T follicular helper cell (primary cell): ENCODE data around the gene FAM199X.

Source experiments
- DNase-seq: peaks from one replicate; pipeline ENCODE4 v3.0.0-alpha.2; 2020; ENCODE audit warnings: low read depth
- total RNA-seq, 2 experiments: gene quantifications; one replicate each; lab custom pipeline; 2026; lab: John Stamatoyannopoulos, UW

FAM199X gene
- total RNA-seq: 30.2 to 69.2 reads per million in 2 experiments

DNA sequence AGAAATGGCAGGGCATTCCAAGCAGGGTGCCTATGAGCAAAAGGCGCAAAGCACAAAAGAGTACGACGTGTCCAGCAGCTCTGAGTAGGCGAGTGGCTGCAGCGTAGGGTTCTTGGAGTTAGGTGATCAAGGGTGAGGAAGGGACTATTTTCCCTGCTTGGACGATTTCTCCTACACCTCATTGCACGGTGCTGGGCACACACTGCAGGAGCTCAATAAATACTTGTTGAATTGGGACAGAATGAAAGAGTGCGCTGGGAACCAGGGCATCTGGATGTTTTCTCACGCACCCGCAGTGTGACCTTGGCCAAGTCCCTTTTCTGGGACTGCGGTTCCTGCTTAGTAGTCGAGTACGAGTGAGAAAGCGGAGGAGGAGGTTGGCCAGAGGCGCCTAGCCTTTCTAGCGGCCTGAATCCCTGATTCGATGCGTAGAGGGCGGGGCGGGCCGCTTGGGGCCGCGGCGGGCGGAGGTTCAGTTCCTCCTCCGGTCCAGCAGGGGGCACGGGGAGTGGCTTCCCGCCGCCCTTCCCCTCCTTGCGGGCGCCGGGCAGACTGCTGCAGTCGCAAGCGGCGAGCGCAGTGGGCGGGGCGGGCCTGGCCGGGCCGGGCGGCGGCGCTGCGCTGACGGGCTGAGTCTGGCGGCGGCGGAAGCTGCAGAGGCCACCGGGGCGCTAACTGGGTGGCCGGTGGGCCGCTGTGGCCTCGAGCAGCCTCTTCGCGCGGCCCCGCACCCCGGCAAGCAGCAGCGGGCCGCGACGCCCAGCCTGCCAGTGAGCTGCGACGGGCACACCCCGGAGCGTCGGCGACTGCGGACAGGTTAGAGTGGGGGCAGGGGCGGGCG is at the start of gene FAM199X:
TSS of gene FAM199X (plus strand) at position 560 of the 841 bp plus-strand sequence. CDS start 333 bp downstream, outside the sequence.
- peak; percentile 73 for DNase-seq

DNA sequence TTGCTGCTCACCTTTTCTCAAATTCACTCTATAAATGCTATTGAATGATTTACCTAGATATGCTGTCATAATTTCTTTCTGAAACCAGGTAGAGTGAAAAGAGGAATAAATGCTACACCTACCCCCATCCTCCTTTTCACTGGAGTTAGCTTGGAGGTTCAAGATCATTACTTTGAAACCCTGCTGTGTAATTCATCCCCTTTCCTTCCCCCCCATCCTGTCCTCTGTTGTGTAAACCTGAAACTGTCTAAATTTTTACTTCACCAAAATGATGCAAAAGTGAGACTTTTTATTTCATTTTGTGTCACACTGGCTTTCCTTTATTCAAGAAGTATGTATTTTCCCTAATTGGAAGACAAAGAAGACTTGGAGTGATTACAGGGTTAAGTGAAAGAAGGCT is 48.5 kb upstream of the FAM199X start:
- DNase-seq: no peak

DNA sequence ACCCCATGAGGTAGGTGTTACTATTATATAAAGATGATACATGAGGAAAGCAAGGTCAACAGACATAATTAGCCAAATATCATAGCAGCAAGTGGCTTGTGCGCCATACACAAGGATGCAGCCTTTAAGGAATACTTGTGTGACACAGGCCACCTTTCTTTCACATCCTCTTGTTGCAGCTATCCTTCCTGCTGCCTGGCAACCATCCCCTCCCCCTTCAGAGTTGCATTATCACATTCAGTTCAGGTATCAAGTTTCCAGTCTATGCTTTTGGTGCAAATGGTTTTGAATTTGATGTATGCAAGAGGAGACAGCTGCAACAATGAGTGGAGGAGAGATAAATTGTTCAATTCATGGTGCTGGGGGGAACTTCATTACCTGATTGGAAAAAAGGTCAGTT is 47.5 kb upstream of the FAM199X start:
- no peak for DNase-seq

- DNase-seq: no peak
Observed at GRCh38 chrX:104122829-104123228, 43.4 kb upstream of the FAM199X start.

GRCh38 chrX:104126856-104127255 is 39.4 kb upstream of the FAM199X start:
- no peak for DNase-seq

DNA sequence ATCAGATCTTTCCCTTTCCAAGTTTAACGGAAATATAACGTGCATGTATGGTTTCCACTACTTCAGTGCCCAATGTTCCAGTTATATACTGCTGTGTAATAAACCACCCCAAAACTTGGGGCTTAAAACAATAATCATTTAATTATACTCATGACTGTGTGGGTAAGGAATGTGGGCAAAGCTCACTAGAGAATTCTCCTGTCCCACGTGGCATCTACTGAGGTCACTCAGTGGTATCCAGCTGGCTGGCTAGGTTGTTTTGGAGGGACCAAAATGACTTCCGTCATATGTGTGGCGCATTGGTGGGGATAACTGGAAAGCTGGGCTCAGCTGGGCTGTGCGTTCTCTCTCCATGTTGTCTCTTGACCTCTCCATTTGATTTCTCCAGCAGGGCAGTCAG is 35.4 kb upstream of the FAM199X start:
- no peak for DNase-seq

- no peak for DNase-seq
Observed at GRCh38 chrX:104134583-104135261, 31.5 kb upstream of the FAM199X start.

GRCh38 chrX:104135677-104136076 is 30.6 kb upstream of the FAM199X start:
- DNase-seq: no peak

GRCh38 chrX:104136241-104137019 is 29.8 kb upstream of the FAM199X start:
- DNase-seq: peak; percentile 49

- DNase-seq: no peak
Observed at GRCh38 chrX:104137496-104137895, 28.8 kb upstream of the FAM199X start.

DNA sequence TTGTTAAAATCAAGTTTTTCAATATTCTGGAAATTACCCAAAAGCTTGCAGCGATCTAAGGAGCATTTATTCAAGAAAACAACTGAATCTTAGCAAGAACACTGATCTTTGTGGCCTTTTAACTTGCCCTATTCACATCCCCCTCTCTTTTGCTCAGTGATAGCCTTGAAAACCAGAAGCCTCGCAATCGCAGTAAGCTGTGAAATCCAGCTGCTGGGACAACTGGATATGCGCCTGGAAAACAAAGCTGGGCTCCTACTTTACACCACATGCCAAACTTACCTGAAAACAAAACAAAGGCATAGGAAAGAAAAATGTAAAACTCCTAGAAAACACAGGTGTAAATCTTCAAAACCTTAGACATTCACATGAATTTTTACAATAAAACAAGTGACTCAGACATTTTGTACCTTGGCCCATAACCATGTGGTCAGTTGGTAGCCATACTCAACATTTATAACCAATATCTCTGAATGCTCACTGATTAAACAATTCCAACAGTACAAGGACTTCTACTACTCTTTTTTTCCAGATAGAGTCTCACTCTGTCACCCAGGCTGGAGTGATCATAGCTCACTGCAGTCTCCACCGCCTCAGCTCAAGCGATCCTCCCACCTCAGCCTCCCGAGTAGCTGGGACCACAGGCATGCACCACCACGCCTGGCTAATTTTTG is 25.0 kb upstream of the FAM199X start:
- no peak for DNase-seq

- DNase-seq: no peak
Observed at GRCh38 chrX:104151037-104151436, 15.2 kb upstream of the FAM199X start.

GRCh38 chrX:104156630-104157529 is 9.4 kb upstream of the FAM199X start, which contains the start of gene SLC25A53:
Gene SLC25A53 (minus strand): TSS chrX:104157009. CDS start chrX:104105257, 51,752 bp downstream.
- DNase-seq: peak; percentile 62

DNA sequence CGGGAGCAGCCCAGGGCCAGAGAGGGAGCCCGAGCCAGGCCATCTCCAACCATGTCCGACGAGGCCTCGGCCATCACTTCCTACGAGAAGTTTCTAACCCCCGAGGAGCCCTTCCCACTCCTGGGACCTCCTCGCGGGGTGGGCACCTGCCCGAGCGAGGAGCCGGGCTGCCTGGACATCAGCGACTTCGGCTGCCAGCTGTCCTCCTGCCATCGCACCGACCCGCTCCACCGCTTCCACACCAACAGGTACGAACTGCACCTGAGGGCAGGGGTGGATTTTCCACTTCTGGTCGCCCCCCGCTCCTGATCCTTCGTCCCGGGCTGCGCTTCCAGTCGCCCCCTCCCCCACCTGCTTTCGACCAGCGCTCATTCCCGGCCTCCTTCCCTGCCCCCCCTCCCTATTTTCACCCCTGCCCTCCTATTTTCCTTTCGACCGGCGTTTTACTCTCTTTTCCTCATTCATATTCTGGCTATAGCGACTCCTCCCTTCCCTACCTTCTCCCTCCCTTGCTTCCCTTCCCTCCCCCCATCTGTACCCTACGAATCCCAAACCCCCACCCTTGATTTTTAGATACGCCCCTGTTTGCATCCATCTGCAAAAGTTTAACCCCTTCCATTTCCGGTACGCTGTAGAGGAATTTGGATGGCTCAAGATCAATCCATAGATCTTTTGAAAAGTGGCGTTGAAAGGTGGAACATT is 633 bp downstream of the FAM199X start:
- no peak for DNase-seq

- DNase-seq: no peak
Observed at GRCh38 chrX:104168127-104168526, 1.9 kb downstream of the FAM199X start.

- DNase-seq: no peak
Observed at GRCh38 chrX:104172121-104172520, 5.9 kb downstream of the FAM199X start.

DNA sequence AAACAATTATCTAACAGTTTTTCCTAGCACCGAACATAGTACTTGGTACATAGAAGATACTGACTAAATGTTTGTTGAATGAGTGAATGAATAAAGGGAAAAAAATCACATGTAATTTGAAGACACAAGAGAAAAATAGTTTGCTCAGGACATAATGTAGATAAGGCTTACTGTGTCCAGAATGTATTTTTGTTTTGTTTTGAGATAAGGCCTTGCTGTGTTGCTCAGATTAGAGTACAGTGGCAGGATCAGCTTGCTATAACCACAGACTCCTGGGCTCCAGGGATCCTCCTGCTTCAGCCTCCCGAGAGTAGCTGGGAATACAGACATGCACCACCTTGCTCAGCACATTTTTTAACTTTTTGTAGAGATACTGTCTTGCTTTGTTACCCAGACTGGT is 6.5 kb downstream of the FAM199X start:
- DNase-seq: no peak

DNA sequence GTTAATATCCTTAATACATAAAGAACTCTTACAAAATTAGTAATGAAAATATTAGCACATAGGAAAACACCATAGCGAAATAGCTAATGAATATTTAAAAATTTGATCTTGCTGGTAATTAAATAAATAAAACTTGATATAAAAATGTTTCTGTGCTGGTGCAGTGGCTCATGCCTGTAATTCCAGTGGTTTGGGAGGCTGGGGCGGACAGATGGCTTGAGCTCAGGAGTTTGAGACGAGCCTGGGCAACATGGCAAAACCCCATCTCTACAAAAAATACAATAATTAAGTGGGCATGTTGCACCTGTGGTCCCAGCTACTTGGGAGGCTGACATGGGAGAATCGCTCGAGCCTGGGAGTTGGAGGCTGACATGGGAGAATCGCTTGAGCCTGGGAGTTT is 7.6 kb downstream of the FAM199X start:
- DNase-seq: no peak

- DNase-seq: no peak
Observed at GRCh38 chrX:104183685-104184084, 17.4 kb downstream of the FAM199X start.

DNA sequence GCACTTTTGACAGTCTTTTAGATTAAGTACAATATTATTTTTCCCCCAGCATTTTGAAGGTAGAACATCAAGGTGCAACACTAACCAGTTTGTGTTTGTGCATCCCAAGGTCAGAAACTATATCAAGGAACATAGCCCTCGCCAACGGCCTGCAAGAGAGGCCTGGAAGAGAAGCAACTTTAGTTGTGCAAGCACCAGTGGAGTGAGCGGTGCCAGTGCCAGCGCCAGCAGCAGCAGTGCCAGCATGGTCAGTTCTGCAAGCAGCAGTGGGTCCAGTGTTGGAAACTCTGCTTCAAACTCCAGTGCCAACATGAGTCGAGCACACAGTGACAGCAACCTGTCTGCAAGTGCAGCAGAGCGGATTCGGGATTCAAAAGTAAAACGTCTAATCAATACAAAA is 21.7 kb downstream of the FAM199X start:
- no peak for DNase-seq
